Suprapubic skin (tissue), 3 donors: ENCODE measurements around the gene SHBG.

Experiments used
- EP300 ChIP-seq: sonication (generic); formaldehyde crosslinking; IDR thresholded peaks from one replicate; pipeline ENCODE4 v1.6.1; 2017; ENCODE audit warnings: antibody characterized with exemption
- TF ChIP-seq, protein P1 (sequence below), 2 donors: fragments of 200-600 bp in 1 of 2; fragments of 450-650 bp in 1 of 2; sonication (generic) in 1 of 2; IDR thresholded peaks; one replicate each; pipeline ENCODE4 v1.5.1; 2016 to 2019; ENCODE audit warnings: antibody characterized with exemption in 2 of 2, mild to moderate bottlenecking in 1 of 2, moderate library complexity in 1 of 2

DNA sequence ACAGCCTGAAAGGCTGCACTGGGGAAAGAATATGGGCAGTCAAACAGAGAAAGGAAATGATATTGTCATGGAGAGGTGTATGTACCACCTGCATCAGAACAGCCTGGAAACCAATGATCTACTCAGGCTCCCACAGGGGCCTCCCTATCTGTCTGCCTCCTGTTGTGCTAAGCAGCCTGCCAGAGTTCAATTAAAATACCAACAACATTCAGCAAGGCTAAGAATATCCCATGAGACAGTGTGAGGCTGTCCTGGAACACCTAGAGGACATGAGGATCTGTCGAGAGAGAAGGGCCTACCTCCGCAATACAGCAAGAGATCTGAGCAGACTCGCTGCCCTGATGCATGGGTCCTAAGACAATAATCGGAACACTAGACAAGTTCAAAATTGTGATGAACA, 23.7 kb upstream of the SHBG start:
- TF ChIP-seq, protein P1, sequence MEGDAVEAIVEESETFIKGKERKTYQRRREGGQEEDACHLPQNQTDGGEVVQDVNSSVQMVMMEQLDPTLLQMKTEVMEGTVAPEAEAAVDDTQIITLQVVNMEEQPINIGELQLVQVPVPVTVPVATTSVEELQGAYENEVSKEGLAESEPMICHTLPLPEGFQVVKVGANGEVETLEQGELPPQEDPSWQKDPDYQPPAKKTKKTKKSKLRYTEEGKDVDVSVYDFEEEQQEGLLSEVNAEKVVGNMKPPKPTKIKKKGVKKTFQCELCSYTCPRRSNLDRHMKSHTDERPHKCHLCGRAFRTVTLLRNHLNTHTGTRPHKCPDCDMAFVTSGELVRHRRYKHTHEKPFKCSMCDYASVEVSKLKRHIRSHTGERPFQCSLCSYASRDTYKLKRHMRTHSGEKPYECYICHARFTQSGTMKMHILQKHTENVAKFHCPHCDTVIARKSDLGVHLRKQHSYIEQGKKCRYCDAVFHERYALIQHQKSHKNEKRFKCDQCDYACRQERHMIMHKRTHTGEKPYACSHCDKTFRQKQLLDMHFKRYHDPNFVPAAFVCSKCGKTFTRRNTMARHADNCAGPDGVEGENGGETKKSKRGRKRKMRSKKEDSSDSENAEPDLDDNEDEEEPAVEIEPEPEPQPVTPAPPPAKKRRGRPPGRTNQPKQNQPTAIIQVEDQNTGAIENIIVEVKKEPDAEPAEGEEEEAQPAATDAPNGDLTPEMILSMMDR (IDR thresholded peaks at IDR 0.05) = no peak
- TF ChIP-seq EP300 = no peak
